ENCODE measurements around the gene PCNX4. TPM values are rescaled to one million over a fixed set of nuclear protein-coding genes. Genes with fewer than 3 reads are reported as not detected.

PCNX4 gene
- total and polyA plus RNA-seq, 2 experiments from 2014 or later = 22.9 to 77.5 TPM

DNA sequence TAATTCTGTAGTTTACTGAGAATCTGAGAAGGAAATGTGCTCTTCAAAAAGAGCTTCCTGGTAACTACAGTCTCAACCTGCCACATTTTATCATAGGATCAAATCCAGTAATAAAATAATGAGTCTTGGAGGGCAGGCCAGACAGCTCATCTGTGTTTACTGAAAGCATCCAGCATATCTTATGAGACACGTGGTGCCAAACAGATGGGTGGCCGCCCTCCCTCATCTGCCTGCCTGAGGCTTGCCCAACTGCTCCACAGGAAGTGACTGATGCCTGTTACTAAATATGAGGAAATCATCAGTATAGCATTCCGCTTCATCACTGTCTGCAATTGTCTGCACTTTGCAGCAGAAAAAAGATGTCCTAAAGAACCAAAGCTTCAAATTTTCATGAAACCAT, 60.0 kb downstream of the PCNX4 start:
- Histone ChIP-seq H3K9me2 (ENCODE audit: insufficient read depth) (no peaks in the 10 kb centered on the region; the same call in 1 of the 2 replicates), H3K27ac (ENCODE audit: low read depth) (no peak overlapping the region), H3K27me3 (ENCODE audit: insufficient read depth) (no peaks in the 10 kb centered on the region), H3K4me2 (no peak overlapping the region), H3F3A (replicated peaks; ENCODE audit: low read depth) (no peaks in the 10 kb centered on the region), H3K4me3 (no peak overlapping the region), H4K20me1 (replicated peaks; ENCODE audit: insufficient read depth) (no peaks in the 10 kb centered on the region), H3K79me2 (replicated peaks; ENCODE audit: insufficient read depth) (no peaks in the 10 kb centered on the region), H3K4me1 (ENCODE audit: insufficient read depth) (peaks cover 4% of the 10 kb centered on the region; the same call in 1 of the 2 replicates), H3K36me3 (ENCODE audit: insufficient read depth) (no peaks in the 10 kb centered on the region), H2AFZ (no peak overlapping the region)
- Mint-ChIP-seq H3K36me3 (ENCODE audit: low read depth) (peaks cover 17% of the 10 kb centered on the region; the same call in 2 of the 3 replicates), H3K27ac (no peak overlapping the region), H3K27me3 (ENCODE audit: insufficient read depth, low read depth, poor library complexity) (no peaks in the 10 kb centered on the region), H3K9me3 (no peaks in the 10 kb centered on the region), H3K4me1 (peaks cover 5% of the 10 kb centered on the region; the same call in 2 of the 3 replicates), H3K4me3 (no peak overlapping the region)
- TF ChIP-seq EZH2phosphoT487 (IDR thresholded peaks at IDR 0.05; ENCODE audit: unreplicated experiment) (no peak), STAT1 (IDR thresholded peaks at IDR 0.05; ENCODE audit: unreplicated experiment) (no peak), ZNF331 (CRISPR knock-in tag; IDR thresholded peaks at IDR 0.05; ENCODE audit: low read depth) (no peak), JUNB (IDR thresholded peaks at IDR 0.05; ENCODE audit: unreplicated experiment) (no peak), NANOG (IDR thresholded peaks at IDR 0.05; ENCODE audit: borderline replicate concordance) (no peak), POLR2AphosphoS5 (IDR thresholded peaks at IDR 0.05; ENCODE audit: low read depth) (no peak), ZNF114 (CRISPR knock-in tag; IDR thresholded peaks at IDR 0.05) (no peak), EZH2 (IDR thresholded peaks at IDR 0.05; ENCODE audit: low read depth, unreplicated experiment) (no peak), CREB1 (CRISPR knock-in tag; IDR thresholded peaks at IDR 0.05; ENCODE audit: low read depth) (no peak)
- TF ChIP-seq, protein P1, sequence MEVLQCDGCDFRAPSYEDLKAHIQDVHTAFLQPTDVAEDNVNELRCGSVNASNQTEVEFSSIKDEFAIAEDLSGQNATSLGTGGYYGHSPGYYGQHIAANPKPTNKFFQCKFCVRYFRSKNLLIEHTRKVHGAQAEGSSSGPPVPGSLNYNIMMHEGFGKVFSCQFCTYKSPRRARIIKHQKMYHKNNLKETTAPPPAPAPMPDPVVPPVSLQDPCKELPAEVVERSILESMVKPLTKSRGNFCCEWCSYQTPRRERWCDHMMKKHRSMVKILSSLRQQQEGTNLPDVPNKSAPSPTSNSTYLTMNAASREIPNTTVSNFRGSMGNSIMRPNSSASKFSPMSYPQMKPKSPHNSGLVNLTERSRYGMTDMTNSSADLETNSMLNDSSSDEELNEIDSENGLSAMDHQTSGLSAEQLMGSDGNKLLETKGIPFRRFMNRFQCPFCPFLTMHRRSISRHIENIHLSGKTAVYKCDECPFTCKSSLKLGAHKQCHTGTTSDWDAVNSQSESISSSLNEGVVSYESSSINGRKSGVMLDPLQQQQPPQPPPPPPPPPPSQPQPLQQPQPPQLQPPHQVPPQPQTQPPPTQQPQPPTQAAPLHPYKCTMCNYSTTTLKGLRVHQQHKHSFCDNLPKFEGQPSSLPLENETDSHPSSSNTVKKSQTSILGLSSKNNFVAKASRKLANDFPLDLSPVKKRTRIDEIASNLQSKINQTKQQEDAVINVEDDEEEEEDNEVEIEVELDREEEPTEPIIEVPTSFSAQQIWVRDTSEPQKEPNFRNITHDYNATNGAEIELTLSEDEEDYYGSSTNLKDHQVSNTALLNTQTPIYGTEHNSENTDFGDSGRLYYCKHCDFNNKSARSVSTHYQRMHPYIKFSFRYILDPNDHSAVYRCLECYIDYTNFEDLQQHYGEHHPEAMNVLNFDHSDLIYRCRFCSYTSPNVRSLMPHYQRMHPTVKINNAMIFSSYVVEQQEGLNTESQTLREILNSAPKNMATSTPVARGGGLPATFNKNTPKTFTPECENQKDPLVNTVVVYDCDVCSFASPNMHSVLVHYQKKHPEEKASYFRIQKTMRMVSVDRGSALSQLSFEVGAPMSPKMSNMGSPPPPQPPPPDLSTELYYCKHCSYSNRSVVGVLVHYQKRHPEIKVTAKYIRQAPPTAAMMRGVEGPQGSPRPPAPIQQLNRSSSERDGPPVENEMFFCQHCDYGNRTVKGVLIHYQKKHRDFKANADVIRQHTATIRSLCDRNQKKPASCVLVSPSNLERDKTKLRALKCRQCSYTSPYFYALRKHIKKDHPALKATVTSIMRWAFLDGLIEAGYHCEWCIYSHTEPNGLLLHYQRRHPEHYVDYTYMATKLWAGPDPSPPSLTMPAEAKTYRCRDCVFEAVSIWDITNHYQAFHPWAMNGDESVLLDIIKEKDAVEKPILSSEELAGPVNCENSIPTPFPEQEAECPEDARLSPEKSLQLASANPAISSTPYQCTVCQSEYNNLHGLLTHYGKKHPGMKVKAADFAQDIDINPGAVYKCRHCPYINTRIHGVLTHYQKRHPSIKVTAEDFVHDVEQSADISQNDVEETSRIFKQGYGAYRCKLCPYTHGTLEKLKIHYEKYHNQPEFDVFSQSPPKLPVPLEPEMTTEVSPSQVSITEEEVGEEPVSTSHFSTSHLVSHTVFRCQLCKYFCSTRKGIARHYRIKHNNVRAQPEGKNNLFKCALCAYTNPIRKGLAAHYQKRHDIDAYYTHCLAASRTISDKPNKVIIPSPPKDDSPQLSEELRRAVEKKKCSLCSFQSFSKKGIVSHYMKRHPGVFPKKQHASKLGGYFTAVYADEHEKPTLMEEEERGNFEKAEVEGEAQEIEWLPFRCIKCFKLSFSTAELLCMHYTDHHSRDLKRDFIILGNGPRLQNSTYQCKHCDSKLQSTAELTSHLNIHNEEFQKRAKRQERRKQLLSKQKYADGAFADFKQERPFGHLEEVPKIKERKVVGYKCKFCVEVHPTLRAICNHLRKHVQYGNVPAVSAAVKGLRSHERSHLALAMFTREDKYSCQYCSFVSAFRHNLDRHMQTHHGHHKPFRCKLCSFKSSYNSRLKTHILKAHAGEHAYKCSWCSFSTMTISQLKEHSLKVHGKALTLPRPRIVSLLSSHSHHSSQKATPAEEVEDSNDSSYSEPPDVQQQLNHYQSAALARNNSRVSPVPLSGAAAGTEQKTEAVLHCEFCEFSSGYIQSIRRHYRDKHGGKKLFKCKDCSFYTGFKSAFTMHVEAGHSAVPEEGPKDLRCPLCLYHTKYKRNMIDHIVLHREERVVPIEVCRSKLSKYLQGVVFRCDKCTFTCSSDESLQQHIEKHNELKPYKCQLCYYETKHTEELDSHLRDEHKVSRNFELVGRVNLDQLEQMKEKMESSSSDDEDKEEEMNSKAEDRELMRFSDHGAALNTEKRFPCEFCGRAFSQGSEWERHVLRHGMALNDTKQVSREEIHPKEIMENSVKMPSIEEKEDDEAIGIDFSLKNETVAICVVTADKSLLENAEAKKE (CRISPR knock-in tag; IDR thresholded peaks at IDR 0.05) = no peak
- TF ChIP-seq, protein P2, sequence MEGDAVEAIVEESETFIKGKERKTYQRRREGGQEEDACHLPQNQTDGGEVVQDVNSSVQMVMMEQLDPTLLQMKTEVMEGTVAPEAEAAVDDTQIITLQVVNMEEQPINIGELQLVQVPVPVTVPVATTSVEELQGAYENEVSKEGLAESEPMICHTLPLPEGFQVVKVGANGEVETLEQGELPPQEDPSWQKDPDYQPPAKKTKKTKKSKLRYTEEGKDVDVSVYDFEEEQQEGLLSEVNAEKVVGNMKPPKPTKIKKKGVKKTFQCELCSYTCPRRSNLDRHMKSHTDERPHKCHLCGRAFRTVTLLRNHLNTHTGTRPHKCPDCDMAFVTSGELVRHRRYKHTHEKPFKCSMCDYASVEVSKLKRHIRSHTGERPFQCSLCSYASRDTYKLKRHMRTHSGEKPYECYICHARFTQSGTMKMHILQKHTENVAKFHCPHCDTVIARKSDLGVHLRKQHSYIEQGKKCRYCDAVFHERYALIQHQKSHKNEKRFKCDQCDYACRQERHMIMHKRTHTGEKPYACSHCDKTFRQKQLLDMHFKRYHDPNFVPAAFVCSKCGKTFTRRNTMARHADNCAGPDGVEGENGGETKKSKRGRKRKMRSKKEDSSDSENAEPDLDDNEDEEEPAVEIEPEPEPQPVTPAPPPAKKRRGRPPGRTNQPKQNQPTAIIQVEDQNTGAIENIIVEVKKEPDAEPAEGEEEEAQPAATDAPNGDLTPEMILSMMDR (conservative IDR thresholded peaks at IDR 0.05; ENCODE audit: low read depth in 2 of 2) = no peak
- TF ChIP-seq, protein P3, sequence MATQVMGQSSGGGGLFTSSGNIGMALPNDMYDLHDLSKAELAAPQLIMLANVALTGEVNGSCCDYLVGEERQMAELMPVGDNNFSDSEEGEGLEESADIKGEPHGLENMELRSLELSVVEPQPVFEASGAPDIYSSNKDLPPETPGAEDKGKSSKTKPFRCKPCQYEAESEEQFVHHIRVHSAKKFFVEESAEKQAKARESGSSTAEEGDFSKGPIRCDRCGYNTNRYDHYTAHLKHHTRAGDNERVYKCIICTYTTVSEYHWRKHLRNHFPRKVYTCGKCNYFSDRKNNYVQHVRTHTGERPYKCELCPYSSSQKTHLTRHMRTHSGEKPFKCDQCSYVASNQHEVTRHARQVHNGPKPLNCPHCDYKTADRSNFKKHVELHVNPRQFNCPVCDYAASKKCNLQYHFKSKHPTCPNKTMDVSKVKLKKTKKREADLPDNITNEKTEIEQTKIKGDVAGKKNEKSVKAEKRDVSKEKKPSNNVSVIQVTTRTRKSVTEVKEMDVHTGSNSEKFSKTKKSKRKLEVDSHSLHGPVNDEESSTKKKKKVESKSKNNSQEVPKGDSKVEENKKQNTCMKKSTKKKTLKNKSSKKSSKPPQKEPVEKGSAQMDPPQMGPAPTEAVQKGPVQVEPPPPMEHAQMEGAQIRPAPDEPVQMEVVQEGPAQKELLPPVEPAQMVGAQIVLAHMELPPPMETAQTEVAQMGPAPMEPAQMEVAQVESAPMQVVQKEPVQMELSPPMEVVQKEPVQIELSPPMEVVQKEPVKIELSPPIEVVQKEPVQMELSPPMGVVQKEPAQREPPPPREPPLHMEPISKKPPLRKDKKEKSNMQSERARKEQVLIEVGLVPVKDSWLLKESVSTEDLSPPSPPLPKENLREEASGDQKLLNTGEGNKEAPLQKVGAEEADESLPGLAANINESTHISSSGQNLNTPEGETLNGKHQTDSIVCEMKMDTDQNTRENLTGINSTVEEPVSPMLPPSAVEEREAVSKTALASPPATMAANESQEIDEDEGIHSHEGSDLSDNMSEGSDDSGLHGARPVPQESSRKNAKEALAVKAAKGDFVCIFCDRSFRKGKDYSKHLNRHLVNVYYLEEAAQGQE (IDR thresholded peaks at IDR 0.05; ENCODE audit: unreplicated experiment) = no peak
- TF ChIP-seq, protein P4, sequence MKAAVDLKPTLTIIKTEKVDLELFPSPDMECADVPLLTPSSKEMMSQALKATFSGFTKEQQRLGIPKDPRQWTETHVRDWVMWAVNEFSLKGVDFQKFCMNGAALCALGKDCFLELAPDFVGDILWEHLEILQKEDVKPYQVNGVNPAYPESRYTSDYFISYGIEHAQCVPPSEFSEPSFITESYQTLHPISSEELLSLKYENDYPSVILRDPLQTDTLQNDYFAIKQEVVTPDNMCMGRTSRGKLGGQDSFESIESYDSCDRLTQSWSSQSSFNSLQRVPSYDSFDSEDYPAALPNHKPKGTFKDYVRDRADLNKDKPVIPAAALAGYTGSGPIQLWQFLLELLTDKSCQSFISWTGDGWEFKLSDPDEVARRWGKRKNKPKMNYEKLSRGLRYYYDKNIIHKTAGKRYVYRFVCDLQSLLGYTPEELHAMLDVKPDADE (IDR thresholded peaks at IDR 0.05) = no peak
- ATAC-seq (no peak), DNase-seq (ENCODE audit: low spot score) (no peak)
